Umbilical cord (tissue), 2 donors: Measurements from ENCODE around the gene AFF3. TPM values are rescaled to one million over a fixed set of nuclear protein-coding genes. Genes with fewer than 3 reads are reported as not detected.
A peak's percentile ranks its signal among the peaks of the same experiment; 100 is the strongest.
"Not testable (repeated sequence)": the region's sequence is repeated elsewhere in the genome, so short reads cannot be mapped to it uniquely, and the experiment has no call there.

Source experiments
- DNase-seq: peaks from one replicate; pipeline ENCODE4 v3.0.0-alpha.2; 2015; ENCODE audit warnings: low spot score
- total RNA-seq: library from RNA; depleted of rRNA; stranded (reverse); fragments of >200 nt; gene quantifications from one replicate; pipeline ENCODE4 v1.2.3, GENCODE V29; 2014; ENCODE audit warnings: low replicate concordance; ENCODE audit not compliant: insufficient read depth

The AFF3 gene
- total RNA-seq, 1 donor from 2014 or later = 22.1 TPM

DNA sequence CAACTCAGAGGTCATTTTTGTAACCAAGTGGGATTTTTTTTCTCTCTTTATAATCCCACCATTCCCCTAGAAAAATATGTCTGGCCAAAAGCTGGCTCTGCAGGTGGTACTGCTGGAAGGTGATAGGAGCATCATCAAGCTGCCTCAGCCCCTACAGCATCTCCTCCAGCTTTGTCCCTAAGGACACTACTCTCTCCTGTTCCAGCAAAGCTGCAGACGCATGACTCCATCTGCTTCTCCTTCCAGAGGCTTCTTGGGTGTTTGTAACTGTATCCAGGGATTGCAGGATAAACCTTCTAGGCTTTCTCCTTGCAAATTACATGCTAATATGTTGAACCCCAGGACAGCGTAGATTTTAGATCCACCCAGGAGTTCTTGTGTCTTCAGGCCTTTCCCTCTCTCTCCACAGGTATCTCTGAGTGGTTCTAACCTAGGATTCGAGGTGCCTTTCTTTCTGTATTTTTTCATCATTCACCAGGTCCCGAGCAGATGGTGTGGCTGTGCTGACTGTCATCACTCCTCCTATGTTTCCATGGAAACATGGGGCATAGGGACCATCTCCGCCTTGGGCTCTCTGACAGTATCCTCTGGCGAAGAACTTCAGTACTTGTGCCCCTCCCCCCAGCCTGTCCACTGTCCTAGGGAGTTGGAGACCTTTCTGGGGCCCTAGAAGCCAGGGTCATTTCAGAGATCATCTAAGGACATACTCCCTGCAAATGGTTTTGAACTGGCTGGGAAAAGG lies 34.3 kb downstream of the AFF3 start:
- no peak for DNase-seq

DNA sequence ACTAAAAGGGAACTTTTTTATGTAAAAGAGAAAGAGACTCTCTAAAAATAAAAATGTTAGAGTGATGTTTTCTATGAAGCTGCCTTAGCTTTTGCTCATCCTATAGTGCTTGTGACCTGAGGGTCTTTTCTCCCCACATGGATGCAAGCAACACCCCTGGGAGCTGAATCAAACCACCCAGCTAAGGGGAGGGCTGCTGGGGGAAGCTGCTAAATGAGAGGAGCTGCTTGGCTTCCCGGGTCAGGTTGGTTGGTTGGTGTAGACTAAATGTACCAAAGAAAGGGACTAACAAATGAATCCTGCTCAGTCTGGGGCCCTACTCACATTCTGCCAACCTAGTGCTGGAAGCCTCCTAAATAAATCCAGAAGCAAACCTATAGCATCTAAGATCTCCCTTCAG lies 35.0 kb downstream of the AFF3 start:
- no peak for DNase-seq

DNA sequence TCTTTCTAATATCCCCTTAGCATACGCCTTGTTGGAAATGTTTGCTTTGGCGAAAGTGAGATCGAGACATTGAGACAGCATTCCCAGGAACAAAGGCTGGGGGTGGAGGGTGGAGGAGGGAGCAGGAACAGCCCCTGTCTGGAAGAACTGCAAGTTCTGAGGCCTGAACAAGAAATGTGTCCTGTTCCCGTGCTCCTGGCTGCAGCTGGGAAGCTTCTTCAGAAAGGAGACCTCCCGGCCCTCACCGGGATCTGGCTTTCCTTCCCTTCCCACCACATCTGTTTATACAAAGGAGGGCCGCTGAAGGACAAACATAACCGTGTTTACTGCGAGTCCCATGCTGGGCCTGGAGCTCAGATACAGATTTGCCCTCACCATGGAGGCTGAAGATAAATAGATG lies 35.9 kb downstream of the AFF3 start:
- DNase-seq = no peak

DNA sequence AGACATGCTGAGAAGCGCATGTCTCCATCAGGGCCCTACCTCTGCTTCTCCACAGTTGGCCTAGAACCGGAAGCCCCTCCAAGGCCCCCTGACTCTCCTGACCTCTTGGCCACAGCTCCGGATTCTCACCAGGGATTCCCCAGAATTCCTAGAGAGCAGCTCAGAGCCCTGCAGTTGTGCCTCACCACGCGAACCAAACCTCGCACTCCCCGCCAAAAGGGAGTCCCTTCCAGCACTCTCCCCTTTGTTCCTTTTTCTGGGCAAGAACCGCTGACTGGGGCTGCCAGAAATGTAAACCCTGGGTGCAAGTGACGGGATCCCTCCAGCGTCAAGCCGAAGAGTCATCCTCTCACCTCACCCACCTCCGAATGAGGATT lies 36.7 kb downstream of the AFF3 start:
- DNase-seq = no peak

DNA sequence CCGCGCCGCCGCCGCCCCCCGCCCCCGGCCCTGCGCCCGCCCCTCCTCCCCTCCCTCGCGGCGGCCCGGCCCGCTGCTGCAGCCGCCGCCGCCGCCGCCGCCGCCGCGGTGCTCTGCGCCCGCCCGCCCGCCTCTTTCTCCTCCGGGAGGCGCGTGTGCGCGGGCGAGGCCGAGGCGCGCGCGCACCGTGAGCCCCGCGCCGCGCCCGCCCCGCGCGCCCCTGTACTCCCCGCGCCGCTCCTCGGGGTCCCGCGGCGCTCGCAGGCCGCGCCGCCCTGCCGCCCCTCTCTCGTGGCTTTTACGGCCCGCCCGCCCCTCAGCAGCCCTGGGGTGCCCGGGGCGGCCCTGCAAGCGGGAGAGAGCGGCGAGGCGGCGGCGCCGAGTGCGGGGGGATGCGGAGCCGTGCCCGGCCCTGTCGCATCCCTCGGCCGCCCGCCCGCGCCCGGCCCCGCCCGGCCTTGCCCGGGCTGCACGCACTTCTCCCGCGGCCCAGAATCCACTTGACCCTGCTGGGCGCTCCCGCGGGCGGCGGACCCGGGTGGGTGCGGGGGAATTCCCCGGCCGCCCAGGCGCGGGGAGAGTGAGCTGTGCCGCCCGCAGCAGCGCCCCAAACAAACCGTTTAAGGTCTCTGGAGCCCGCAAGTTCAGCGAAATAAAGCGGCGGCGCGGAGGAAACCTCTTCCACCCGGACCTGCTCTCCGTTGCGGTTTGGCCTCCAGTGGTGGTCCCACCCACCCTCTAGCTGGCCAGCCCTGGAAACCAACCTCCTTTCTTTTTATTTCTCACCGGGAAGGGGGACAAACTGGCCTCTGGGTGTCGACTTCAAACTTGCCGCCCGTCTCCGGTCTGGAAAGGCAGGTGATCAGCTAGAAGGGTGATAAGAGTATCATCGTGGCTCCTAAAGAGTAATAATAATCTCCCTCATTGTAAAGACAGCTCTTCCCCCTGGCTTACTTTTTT lies 37.4 kb downstream of the AFF3 start:
- DNase-seq = no peak

DNA sequence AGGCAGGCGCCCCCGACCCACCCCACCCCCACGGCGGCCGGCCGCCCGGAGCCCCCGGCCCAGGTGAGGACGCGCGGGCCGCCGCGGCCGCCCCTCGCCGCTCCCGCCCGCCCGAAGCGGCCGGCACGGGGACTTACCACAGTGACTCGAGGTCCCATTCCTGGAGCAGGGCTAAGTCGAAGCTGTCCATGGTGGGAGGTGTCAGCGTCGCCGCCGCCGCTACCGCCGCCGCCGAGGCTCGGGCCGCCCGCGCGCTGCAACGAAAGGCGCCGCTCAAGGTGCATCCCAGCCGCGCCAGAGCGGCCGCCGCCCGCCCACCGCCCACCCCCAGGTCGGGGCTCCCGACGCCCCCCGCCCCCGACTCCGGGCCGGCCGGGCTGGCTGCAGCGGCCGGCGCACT lies 38.1 kb downstream of the AFF3 start:
- not testable (repeated sequence) for DNase-seq

DNA sequence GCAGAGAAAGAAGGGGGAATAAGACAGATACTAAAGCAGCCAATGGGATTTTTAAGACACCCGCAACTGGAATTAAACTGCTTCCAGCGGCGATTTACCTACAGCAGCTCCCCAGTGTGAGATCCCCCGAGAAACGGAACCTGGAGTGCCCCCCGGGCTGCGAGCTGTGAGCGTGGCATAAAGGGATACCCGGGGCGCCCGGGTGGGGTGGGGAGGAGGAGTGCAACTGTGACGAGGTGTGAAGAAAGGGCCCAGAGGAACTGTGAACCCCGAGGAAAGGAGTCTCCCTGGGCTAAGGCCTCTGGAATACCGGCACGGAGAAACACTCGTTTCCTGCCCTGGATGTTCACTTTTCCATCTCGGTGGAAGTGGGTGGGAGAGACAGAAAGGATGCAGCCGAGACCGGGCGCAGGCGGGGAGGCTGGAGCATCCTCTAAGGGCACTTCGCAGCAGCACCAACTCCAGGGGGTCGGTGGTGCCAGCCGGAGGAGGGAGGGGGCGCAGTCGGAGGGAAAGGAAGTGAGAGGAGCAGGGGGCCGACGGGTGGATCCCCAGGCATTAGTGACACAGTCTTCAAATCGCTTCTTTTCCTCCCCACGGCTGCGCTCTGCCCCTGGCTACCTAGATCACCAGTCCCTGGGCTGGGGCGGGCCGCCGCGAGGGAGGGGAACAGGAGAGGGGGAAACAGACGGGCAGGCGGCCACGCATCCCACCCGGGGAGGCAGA lies 38.7 kb downstream of the AFF3 start:
- DNase-seq = not testable (repeated sequence)

DNA sequence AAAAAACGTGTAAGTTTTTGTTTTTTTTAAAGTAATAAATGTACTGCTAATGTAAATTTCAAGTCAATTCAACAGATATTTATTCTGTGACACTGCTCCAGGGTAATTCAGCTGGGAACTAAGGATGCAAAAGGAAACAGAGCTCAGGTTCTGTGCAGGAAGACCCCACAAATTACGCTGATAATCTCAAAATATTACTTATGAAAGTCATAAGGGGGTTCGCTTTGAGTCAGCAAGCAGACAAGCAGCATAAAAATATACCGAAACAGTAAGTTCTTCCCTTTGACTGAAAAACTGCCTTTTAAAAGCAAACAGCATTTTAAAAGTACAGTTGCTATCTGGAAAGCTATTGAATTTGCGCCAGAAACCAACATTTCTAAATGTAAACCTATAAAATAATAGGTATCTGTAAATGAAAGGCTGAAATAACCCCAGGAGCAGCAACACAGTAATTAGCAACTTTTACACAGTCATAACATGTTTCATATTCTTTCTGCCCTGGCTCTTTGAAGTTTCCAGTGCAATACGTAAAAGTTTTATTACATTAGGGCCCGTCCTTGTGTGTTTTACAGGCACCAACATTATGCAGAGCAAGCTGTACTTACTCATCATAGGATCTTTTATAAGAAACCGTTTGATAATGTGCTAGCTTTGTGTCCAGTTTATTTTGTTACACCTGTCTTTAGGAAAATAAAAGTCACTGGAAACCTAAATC lies 39.8 kb downstream of the AFF3 start:
- not testable (repeated sequence) for DNase-seq

DNA sequence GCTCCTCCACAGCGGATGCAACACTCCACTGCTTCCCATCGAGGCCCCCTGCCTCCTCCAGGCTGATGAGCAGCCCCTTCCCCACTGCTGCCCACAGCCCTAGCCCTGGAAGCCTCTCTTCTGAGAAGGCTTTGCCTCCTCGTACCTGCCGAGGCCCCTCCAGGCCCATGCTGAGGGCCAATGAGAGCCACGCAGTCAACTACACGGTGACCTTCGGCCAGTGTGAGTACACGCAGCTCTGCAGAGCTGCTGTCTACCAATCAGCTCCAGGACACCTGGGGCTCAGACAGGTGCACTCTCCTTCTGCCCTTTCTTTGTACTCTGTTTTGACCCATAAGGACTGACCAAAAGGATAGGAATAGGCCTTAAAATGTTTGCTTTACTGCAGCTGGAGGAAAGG lies 43.5 kb downstream of the AFF3 start:
- not testable (repeated sequence) for DNase-seq

DNA sequence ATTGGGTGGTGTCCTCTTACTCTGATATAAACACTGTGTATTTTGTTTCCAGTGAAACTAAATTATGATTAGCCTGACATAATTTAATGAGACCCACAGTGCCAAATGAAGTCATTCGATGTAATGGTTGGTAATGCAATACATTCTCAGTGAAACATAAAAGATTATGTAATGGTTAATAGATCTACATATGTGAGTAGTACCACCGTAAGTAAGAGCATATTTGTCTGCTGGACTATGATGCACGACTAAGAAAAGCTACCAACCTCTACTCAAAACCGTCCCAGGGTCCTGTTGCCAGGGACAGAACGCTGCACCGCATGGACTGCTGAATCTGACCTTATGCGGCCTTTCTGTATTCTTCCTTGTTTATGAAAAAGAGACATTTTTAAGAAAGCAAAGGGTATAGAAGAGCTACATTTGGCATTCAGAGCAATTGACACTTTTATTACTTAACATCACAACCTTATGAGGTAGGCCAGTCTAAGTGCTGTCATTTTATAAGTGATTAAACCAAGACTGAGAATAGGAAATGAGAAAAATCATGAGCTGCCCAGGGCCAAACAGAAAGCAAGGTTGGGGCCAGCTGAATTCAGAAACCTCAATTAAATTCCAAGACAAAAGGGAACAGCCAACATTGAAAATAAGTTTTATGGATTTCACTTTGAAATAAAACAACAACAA lies 44.6 kb downstream of the AFF3 start:
- DNase-seq = not testable (repeated sequence)

DNA sequence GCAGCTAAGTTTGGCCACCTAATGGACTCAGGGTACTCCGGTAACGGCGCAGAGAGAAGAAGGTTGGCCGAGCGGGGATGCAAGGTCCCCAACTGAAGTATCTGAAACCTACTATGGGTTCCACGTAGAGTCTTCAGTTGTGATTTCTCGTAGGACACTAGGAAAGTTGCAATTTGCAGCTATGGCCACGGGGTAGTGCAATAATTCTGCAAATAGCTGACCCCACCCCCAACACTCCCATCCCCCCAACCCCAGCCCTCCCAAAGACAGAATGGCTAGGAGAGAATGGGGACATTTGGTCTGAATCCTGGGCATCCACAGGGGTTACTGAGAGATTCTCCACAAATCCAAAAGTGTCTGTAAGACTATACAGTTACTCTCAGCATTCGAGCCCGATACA lies 46.5 kb downstream of the AFF3 start:
- DNase-seq = not testable (repeated sequence)

DNA sequence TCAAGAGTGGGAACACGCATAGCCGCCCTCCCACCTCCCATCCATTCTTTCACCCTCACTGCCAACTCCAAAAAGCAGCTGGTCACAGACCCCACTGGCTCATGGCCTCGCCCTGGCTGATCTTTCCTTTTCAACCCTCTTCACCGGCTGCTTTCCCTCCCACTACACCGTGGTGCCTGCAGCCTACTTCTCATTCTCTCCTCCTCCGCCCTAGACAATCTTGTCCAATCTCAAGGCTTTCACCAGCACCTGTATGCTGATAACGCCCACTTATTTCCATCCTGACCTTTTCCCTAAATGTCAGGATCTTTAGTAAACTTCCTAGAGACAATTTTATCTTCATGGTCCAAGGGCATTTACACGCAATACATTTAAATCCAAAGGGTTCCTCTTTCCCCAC lies 50.6 kb downstream of the AFF3 start:
- DNase-seq = not testable (repeated sequence)

DNA sequence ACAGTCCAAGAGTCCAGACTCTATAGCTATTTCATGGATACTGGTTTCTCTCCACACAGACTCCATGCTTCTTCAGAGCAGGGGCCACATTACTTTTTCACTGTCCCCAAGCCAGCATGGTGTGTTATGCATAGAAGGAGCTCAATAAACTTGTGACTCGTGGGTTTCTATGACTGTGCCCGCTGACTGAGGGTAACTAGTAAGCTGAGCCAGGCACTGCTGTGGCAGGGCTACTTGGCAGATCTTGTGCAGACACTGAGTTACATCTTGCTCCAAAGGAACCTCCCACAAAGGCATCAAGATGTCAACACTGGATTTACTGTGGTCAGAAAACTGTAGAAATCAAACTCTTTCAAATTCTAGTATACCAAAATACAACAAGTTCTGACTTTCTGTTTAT lies 56.6 kb downstream of the AFF3 start:
- DNase-seq = not testable (repeated sequence)

DNA sequence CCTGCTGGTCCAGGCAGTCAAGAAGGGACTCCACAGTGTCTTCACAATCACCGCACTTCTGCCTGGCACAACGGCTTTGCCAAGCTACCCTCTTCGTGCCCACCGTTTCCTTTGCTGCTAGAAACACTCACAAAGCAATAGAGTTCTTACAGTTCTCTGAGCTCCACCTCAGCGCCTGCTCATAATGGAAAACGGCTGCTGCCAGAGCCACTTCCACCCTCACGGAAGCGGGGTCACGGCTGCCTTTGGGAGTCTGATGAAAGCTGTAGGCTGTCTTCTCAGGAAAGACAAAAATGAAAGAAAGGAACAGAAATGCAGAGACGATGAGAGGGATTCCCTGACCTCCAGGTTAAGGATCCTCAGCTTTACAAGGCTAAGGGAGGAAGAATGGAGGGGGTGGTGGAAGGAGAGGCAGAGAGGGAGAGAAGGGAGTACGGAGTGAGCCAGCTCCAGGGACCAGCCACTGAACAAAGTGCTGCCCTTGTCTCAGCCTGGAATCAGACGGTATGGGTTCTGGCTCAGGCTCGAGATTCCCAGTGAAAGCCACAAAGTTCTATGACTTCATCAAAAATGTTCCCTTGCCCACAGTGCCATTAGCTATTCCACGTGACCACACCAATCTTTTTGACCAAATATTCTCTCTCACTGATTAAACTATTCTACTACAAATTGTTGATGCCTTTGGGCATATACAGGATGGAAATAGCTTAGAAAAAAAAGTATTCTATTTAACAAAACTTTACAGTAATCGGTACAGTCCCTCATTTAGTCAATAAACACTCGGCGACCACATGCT lies 58.8 kb downstream of the AFF3 start:
- not testable (repeated sequence) for DNase-seq

DNA sequence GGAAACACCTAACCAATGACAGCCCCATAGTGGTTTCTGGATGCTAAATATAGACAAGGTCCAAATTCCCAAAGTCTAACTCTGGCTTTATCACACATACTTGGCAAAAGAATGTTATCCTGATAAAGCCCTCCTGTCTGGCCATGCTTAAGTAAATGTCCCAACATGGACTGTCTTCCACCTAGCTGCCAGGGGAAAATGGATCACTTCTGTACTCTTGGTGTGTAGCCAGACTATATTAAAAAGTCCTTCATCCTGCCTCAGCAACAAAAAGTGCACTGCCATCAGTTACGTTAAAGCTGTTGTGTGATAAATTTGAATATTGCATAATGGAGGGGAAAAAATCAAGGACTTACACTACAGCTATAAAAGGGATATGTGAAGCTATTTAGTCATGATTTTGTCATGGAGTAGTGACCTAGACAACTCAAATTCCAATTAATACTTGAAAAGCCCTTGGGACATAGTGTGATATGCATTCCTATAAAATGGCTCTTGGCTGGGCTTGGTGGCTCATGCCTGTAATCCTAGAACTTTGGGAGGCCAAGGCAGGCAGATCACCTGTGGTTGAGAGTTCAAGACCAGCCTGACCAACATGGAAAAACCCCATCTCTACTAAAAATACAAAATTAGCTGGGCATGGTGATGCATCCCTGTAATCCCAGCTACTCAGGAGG lies 60.0 kb downstream of the AFF3 start:
- peak; percentile 71 for DNase-seq

DNA sequence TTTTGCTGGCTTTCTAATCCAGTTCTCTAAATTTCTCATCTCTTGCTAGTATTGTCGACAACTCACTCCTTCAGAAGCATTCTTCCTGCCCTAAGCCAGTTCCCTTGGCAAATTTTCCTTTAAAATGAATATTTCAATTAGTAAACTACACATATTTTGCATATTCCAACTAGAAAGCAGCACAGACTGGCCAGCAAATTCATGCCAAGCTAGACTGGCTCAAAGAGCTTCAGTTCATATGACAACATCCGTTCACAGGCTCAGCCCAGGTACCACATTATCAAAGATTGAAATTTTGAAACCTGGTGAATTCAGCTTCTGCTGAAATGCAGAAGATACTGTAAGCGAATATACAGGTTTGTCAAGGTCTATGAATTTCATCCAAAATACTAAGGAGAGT lies 64.5 kb downstream of the AFF3 start:
- no peak for DNase-seq

DNA sequence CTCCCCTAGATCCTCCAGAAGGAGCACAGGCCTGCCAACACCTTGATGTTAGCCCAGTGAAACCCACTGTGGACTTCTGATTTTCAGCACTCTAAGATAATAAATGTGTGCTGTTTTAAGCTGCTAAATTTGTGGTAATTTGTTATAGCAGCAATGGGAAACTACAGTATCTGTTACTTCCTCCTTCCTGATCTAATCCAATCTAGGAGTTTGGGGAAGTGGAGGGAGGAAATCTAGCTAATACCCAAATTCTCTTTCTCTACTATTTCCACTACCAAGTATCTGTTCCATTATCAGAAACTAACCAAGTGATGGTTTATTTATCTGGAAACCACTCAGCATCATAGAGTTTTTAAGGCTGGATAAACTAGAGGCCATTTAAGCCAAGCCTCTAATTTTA lies 64.9 kb downstream of the AFF3 start:
- no peak for DNase-seq

DNA sequence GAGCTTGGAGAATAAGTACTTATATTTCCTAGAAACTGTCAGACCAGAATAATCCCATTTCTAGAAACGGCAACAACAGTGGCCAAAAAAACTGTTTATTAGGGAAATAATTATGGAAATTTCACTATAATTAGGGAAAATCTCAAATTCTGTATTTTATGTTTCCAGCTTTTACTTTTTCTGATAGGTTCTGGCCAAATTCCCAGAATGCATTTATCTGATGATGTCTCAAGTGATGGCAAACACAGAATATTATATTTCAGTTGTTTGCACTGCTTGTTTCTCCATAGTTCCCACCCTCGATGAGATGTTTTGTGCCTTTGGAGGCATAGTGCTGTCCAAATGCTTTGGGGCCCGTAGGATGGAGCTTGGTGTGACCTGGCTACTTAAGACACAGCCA lies 66.9 kb downstream of the AFF3 start:
- no peak for DNase-seq

DNA sequence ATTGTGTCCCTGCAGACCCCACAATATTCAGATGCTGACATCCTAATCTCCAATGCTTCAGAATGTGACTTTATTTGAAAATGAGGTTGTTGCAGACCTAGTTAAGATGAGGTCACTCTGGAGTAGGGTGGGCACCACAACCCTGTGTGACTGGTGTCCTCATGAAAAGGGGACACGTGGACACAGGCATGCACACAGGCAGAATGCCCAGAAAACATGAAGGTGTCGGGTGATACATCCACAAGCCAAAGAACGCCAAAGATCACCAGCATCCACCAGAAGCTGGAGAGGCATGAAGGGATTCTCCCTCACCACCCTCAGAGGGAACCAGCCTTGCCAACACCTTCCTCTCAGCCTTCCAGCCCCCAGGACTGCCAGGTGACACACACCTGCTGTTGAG lies 69.3 kb downstream of the AFF3 start:
- no peak for DNase-seq
